Activated T-helper 1 cell treated with Interleukin-2 at 50 U/mL for 16 hours (primary cell): Measurements from ENCODE around the gene IRAK1.
A peak's percentile ranks its signal among the peaks of the same experiment; 100 is the strongest.
"Not testable (repeated sequence)": the region's sequence is repeated elsewhere in the genome, so short reads cannot be mapped to it uniquely, and the experiment has no call there.

ENCODE experiments used
- DNase-seq: peaks from one replicate; pipeline ENCODE4 v3.0.0-alpha.2; 2020; ENCODE audit warnings: low read depth

Gene IRAK1

DNA sequence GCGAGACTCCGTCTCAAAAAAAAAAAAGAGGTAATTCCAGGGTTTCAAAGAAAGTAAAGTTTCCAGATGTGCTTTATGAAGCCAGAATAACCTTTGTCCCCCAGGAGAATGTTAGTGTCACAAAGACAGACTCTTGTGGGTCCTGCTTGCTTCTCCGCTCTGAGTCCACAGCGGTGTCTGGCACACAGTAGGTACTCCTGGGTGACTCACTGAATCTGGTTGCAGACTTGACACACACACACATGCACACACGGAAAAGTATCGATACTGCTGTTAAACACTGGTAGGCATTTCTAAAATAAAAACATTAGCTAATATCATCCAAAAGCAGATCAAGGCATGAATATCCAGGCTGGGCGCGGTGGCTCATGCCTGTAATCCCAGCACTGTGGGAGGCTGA lies 24.2 kb downstream of the IRAK1 start:
- no peak for DNase-seq

GRCh38 chrX:153994398-153994797 lies 25.3 kb downstream of the IRAK1 start:
- DNase-seq = not testable (repeated sequence)

GRCh38 chrX:153993978-153994377 lies 25.7 kb downstream of the IRAK1 start:
- no peak for DNase-seq

DNA sequence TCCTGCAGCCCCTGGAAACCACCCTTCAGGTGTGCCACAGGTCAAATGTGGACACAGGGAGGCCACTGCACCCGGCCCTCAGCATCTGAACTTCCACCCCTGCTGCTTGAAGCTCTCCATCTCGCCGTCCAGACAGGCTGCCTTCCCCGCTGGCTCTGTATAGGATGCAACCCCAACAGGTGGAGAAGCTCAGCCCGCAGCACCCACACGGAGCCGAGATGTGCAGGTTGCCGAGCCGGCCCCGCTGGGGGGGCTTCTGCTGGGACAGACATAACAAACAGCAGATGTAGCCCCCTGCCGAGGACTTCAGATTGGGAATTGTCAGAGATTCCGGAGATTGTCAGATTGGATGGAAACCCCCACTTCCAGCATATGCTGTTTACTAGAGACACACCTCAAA lies 26.6 kb downstream of the IRAK1 start:
- no peak for DNase-seq

GRCh38 chrX:153992180-153992579 lies 27.5 kb downstream of the IRAK1 start:
- no peak for DNase-seq

GRCh38 chrX:153991013-153991580 lies 28.6 kb downstream of the IRAK1 start:
- DNase-seq = no peak

GRCh38 chrX:153989973-153990655 lies 29.6 kb downstream of the IRAK1 start:
- no peak for DNase-seq

- DNase-seq = no peak
Observed at GRCh38 chrX:153988493-153988892, 31.2 kb downstream of the IRAK1 start.

GRCh38 chrX:153984351-153985178 lies 35.1 kb downstream of the IRAK1 start:
- DNase-seq = no peak

DNA sequence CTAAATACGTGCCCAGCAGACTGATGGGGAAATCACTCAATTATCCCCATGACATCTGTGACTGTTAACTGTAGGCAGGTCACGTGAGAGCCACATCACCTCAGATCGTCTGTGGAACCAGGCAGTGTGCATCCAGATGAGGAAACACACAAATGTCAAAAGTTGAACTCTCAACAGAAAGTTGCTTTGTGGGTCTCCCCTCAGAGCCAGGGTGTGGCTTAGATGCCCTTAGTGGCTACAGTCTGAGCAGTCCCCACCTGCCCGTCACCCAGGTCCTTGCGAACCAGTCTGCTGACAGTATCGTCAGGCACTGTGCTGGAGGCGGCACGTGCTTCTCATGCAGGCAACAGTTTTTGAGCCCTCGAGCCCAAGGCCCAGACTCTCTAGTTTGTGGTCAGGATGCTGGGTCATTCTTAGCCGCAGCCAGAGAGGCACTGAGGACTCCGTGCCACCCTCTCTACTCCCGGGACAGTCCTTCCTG lies 36.3 kb downstream of the IRAK1 start:
- no peak for DNase-seq

DNA sequence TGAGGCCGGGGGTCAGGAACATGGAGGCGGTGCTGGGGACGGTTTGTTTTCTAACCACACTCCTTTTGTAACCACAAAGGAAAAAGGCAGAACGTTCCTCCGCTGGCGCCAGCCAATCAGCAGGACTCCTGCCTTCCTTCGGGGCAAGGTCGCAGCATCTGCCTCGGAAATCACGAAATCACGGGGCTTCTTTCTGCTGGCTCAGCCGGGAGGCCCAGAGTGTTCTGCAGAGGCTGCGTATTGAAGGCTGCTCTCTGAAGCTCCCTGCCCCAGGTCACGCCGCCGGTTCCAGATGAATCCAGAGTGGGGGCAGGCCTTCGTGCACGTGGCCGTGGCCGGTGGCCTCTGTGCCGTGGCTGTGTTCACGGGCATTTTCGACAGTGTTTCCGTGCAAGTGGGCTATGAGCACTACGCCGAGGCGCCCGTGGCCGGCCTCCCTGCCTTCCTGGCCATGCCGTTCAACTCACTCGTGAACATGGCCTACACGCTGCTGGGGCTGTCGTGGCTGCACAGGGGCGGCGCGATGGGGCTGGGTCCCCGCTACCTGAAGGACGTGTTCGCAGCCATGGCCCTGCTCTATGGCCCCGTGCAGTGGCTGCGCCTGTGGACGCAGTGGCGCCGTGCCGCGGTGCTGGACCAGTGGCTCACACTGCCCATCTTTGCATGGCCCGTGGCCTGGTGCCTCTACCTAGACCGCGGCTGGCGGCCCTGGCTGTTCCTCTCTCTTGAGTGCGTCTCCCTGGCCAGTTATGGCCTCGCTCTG lies 37.8 kb downstream of the IRAK1 start:
- DNase-seq = no peak

GRCh38 chrX:153981231-153981630 lies 38.5 kb downstream of the IRAK1 start:
- DNase-seq = no peak

- DNase-seq = not testable (repeated sequence)
Observed at GRCh38 chrX:153980394-153980793, 39.3 kb downstream of the IRAK1 start.

DNA sequence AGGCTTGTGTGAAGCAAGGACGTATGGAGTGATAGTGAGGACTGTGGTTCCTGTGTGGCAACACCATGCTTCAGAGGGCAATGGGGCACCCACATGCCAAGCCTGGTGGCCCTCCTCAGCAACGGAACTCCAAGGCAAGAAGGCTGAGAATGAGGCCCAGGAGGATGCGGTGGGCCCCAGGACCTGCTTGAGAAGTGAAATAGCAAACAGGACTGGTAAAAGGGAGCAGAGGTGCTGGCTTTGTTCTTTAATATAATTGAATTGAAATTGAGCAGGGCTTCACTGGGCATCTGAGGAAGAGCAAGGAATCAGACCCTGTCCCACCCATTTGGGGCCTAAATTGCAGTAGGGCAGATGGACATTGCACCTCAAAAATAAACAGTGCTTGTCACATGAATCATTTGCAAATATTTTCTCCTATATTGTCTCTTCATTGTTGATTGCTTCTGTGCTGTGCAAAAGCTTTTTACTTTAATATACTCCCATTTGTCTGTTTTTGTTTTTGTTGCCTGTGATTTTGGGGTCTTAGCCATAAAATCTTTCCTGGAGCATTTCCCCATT lies 44.9 kb downstream of the IRAK1 start:
- no peak for DNase-seq

- no peak for DNase-seq
Observed at GRCh38 chrX:153974003-153974725, 45.5 kb downstream of the IRAK1 start.

- no peak for DNase-seq
Observed at GRCh38 chrX:153973127-153974002, 46.3 kb downstream of the IRAK1 start.

DNA sequence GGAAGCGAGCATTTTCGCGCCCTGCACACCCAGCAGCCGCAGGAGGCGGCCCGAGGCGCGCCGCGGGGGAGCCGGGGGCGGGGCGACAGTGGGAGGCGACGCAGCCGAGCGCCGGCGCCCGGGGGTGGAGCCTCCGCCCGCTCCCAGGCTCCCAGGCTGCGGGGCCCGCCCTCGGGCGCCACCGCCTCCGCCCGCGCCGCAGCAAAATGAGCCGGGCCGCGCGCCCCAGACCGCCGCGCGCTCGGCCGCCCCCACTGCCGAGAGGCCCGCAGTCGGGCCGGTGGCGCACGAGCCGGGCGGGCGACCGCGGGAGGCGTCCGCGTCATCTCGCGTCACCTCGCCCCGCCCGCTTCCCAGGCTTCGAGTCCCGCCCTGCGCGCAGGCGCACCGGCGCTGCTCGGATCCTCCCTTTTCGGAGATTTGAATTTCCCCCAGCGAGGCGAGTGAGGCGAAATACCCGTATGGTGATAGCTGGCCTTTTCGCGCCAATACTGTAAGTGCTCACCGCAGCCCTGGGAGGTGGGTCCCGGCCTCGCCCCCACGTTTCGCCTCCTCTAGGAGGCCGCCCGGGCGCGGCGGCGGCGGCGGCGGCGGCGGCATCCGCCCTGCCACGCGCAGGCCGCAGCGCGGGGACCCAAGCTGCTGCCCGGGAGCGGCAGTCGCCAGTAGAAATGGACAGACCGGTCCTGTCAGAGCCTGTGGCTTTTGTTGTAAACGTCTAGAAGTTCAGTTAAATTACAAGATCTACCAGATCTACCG lies 47.2 kb downstream of the IRAK1 start, which contains the start of gene TMEM187:
Gene TMEM187 (plus strand): TSS at position 387 of the 759 bp plus-strand sequence. CDS start 9,309 bp downstream, outside the sequence.
- peak; percentile 82 for DNase-seq

DNA sequence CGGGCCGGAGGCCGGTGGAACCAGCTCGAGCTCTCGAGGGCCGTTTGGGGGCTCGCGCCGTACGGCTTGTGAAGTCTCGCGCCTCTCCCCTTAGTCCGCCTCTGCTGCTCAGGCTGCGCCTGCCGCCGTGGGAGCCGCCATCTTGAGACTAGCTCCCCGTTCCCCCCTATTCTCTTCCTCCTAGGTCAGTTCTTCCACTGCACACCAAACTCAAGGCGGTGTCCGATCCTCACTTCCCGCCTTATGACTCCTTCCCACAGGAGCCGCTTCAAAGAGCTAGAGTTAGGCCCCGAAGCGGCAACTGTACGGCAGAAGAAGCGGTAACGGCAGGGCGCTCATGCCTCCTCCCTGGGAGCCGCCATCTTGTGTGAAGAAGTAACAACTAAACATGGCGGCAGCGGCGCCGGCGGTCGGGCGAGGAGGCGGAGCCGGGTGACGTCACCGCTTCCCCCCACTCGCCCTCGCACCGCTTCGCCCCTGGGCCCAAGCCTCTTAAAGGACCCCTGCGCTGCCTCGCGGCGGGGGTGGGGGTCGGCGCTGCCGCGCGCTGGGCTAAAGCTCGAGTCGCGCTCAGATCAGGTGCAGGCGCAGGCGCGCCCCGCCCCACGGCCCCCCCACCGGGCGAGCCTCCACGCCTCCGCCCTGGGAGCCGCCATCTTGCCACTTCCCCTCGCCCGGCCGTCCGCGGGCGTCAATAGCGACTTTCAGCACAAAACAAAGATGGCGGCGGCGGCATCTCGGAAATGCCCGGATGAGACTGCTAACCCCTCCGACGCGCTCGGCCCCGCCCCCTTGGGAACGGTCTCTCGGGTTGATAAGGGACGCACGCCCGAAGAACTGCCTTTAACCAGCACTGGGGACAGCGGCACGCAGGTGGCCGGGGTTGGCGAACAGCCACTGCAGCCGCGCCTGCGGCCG lies 48.0 kb downstream of the IRAK1 start, which contains the start of gene HCFC1:
Gene HCFC1 (minus strand): TSS at position 369 of the 918 bp plus-strand sequence. CDS start 978 bp downstream, outside the sequence.
- DNase-seq = peak; percentile 86
